GM12865 (cell line): ENCODE measurements around the gene TMTC1.

Experiments
- DNase-seq: peaks from one replicate; pipeline ENCODE4 v3.0.0; 2010; ENCODE audit warnings: low read depth
- H3K4me3 ChIP-seq: 2 replicates; pipeline ENCODE4 v1.5.1; 2011; ENCODE audit warnings: mild to moderate bottlenecking, low read depth, low read length, control low read depth
- CTCF ChIP-seq: IDR thresholded peaks from 2 replicates; pipeline ENCODE4 v1.5.1; 2011; ENCODE audit warnings: low read length, control low read depth, low read depth, inconsistent platforms; ENCODE audit not compliant: insufficient read depth; ENCODE audit errors: missing control alignments

The TMTC1 gene

GRCh38 chr12:29807129-29807528, 23.4 kb upstream of the TMTC1 start:
- H3K4me3 ChIP-seq: no peak overlapping the region
- no peak for DNase-seq
- TF ChIP-seq CTCF: no peak

GRCh38 chr12:29804019-29804418, 20.3 kb upstream of the TMTC1 start:
- no peak for TF ChIP-seq CTCF

GRCh38 chr12:29799591-29799990, 15.8 kb upstream of the TMTC1 start:
- DNase-seq: no peak
- no peak for TF ChIP-seq CTCF

More at GRCh38 chr12:29804019-29804418, 20.3 kb upstream of the TMTC1 start:
- H3K4me3 ChIP-seq: no peak overlapping the region
- no peak for DNase-seq

GRCh38 chr12:29797565-29798355, 14.0 kb upstream of the TMTC1 start:
- no peak overlapping the region for H3K4me3 ChIP-seq
- no peak for DNase-seq
- no peak for TF ChIP-seq CTCF

More at GRCh38 chr12:29799591-29799990, 15.8 kb upstream of the TMTC1 start:
- H3K4me3 ChIP-seq: no peak overlapping the region

- DNase-seq: no peak
- no peak for TF ChIP-seq CTCF
Measured at GRCh38 chr12:29796823-29797263, 13.1 kb upstream of the TMTC1 start.

GRCh38 chr12:29795715-29796114, 12.0 kb upstream of the TMTC1 start:
- no peak for DNase-seq
- TF ChIP-seq CTCF: no peak

More at GRCh38 chr12:29796823-29797263, 13.1 kb upstream of the TMTC1 start:
- H3K4me3 ChIP-seq: no peak overlapping the region

More at GRCh38 chr12:29795715-29796114, 12.0 kb upstream of the TMTC1 start:
- no peak overlapping the region for H3K4me3 ChIP-seq
